Fibroblast of upper back skin (primary cell): ENCODE results near the gene TNIK.
A peak's percentile ranks its signal among the peaks of the same experiment; 100 is the strongest.

Experiments
- DNase-seq: peaks from one replicate; pipeline ENCODE4 v3.0.0-alpha.2; 2013

Gene TNIK

DNA sequence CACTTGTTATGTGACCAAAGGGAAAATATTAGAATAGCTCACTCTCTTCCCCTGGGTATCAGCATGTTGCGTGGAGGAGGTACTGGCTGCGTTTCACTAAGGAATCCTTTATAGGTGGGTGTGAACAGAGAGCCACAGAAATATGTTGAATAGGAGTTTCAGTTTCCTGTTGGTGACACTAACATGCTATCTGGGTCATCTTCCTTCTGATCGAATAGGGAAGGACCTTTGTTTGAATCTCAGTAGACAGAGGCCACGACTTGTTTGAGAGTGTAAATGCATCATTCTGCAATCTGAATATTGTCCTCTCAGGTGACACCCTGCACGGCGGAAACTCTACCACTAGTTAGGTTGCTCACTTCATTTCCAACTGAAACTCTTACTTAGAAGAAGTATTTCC, 275.8 kb downstream of the TNIK start:
- DNase-seq: no peak

DNA sequence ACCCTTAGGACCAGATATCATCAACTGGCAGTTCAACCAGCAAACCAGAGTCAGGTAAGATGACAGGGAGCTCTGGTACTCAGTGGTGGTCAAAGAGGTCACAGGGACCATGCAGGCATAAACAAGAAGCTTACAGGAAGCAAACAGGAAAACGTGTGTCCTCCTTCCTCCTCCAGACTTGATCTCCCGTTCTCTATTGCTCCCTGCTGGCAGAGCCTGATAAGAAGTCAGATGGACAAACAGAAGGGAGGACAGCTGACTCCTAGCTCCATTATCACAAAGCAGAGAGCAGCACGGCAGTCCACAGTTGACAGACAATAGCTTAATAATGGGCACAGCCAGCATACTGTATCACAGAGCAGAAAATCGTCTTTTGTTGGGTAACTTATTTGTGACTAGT, 277.2 kb downstream of the TNIK start:
- peak; percentile 19 for DNase-seq

- DNase-seq: peak; percentile 67
Observed at GRCh38 chr3:171181907-171182690, 278.1 kb downstream of the TNIK start.

GRCh38 chr3:171178714-171179113, 281.5 kb downstream of the TNIK start:
- no peak for DNase-seq

DNA sequence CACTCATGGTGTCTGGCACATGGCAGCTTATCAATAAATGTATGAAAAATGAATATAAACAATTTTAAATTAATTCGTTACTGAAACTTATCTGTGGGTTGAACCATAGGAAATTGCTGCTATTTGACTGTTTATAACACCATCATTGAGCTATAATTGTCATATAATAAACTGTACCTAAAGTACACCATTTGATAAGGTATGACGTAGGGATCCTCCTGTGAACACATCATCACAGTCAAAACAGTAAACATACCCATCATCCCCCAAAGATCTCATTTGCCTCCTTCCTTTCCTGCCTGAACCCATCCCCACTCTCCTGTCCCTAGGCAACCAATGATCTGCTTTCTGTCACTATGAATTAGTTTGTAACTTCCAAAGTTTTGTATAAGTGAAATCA, 282.7 kb downstream of the TNIK start:
- DNase-seq: no peak

DNA sequence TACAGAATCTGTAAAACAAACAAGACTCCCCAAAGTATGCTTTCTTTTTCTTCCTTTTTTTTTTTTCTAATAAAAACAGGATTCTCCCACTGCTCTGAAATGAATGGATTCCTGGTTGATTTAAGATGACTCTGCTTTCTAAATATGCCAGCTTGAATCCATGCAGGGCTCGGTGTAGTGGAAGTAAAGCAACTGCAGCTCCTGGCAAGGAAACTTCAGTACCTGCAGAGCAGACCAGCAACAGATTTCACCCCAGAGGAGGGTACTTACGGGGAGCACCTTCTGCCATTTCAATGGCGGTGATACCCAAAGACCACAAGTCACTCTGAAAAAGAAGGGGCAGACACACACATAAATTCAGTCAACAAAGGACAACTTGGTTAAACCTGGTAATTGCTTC, 283.1 kb downstream of the TNIK start:
- no peak for DNase-seq

DNA sequence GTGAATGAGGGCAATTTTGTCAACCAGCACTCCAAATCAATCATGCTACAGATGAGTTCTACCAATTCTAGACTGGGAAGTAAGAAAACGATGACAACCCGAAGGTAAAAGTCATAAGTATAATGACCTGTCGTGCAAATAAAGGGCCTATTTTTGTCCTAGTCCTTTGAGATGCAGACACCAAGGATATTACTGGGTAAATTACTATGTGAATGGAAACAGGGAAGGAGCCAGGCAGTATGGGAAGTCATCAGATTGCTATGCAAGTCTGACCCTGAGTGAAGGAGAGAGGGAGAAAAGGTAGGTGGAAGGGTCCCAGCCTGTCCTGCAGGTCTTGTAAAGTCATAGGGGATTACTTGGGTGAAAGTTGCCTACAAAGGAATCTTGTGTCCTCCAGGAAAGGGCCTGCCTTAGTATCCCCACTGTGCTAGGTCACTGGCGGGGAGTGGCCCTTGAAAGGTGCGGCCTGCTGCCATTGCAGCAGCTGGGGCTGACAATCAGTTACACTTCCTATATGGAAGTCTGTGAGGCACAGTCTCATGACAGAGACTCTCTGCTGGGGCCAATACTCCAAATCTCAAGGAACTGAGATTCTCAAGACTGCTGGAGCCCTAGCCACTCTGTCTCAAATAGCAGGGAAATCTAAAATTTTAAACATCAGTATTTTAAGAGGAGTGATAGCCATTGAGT, 283.8 kb downstream of the TNIK start:
- DNase-seq: no peak

DNA sequence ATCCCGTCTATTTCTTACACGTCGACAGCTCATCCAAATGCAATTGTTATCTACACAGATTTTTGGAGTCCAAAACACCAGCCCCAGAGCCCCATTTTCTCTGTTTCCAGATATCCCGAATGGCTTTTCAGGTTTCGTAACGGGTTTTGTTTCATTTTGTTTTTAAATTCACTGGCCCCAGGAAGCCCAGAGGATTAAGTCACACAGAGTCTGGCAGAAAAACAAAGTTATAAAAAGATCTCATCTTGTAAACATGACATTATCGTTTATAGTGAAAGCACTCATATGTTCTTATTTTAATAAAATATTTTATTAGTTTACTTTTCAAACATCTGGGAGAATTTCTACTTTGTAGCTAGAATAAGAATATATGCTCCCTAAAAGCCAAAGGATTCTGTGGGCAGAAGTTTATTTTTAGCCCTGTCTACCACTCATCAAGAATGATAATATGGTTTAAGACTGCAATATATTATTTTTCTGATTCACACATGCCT, 284.4 kb downstream of the TNIK start:
- DNase-seq: no peak

GRCh38 chr3:171173736-171174135, 286.5 kb downstream of the TNIK start:
- DNase-seq: no peak

GRCh38 chr3:171172070-171172469, 288.1 kb downstream of the TNIK start:
- no peak for DNase-seq

- no peak for DNase-seq
Observed at GRCh38 chr3:171169866-171170265, 290.3 kb downstream of the TNIK start.

DNA sequence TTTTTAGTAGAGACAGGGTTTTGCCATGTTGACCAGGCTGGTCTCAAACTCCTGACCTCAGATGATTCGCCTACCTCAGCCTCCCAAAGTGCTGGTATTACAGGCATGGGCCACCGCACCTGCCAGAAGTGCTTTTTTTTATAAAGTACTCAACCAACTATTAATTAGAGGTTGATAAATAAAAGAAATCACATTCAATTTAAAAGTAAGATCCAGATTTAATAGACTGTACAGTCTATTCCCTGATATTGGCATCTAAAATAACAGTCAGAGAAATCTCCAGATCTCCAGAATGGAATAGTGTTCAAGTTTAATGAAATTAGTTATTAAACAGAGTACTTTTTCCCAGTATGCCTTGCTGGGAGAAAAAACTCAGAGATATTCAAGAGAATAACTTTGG, 290.8 kb downstream of the TNIK start:
- no peak for DNase-seq

- no peak for DNase-seq
Observed at GRCh38 chr3:171168551-171168950, 291.7 kb downstream of the TNIK start.

- DNase-seq: peak; percentile 63
Observed at GRCh38 chr3:171168086-171168485, 292.1 kb downstream of the TNIK start.

DNA sequence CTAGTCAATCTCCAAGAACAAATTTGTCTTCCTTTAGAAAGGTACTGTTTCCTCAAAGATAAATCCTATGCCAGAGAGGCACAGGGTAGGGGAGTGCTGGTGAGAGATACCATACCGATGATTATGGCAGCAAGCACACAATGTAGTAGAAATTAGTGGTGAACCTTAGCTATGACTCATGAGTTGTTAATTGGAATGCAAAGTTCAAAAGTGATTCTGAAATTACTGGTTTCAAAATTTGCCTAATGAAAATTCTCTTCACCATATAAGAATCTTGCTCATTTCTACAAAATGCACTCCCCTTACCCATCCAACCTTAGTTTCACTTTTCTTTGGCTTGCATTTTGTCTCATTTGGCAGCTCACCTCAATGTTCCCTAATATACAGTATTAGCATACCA, 294.2 kb downstream of the TNIK start:
- DNase-seq: no peak

DNA sequence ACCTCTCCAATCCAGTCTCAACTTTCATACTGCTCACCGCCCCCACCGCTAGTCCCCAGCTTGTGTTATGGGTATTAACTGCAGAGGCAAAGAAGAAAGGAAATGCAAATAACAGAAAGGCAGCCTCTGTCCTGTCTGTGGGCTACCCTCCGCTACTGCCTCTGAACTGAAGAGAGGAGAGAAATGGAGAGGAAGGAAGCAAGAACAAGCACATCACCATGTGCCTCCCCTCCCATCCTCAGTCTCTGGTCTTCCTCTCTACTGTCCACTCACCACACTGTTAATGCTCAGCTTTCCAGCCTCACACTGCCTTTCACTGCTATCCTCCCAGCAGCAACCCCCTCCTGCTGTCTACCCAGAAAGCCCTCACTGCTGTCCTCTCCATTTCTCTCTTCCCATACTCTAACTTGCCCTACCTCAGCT, 294.7 kb downstream of the TNIK start:
- DNase-seq: no peak

GRCh38 chr3:171164067-171164465, 296.1 kb downstream of the TNIK start:
- DNase-seq: peak; percentile 40

- no peak for DNase-seq
Observed at GRCh38 chr3:171163101-171164066, 296.8 kb downstream of the TNIK start.

- no peak for DNase-seq
Observed at GRCh38 chr3:171160325-171160724, 299.9 kb downstream of the TNIK start.

DNA sequence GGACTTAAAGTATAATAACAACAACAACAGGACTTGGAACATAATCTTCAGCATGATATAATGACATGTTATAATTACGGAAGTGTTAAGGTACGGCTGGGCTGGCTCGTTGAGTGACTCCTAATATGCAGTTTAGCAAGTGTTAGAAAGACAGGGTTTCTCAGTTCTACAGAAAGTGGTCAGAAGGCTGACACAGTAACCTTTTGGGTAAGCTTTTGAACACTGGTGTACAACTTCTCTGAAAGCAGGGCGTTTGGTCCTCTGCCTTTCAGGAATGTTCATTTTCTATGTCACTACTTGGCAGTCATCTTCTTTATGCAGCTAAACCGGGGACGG, 300.4 kb downstream of the TNIK start:
- no peak for DNase-seq

DNA sequence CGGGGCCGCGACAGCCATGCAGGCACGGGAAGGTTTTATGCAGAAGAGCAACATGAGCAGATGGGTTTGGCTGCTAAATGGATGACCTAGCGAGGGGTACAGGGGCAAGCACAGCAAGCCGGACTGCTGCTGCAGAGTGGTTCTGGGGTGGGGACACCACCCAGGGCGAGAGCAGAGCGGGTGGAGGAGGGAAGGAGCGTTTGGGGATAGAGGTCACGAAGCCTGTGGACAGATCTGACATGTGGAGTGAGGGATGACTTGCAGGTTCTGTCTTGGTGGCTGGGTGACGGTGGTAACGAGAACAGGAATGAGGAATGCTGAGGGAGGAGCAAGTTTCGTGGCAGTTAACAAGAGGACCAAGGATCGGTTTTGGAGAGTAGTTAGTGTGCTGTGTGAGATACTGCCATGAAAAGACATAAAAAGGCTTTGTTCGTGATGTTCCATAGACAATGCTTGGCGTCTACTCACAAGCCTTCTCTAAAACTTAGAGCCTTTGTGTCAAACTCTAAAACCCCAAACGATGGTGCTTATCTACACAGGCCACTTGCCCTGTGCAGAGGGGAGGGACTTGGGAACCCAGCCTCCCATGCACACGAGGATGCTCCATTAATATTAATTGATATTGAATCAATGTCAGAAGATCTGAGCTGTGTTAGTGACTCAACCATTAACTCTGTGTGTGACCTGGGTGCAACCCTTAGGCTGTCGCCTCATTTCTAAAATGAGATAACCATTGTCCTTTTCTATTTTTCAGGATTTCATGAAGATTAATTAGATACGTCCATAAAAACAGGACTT, 301.0 kb downstream of the TNIK start:
- DNase-seq: no peak

- DNase-seq: no peak
Observed at GRCh38 chr3:171157980-171158379, 302.2 kb downstream of the TNIK start.
